NCI-H1694 (cell line): ENCODE measurements around the gene USP34.
"Not testable (repeated sequence)": the region's sequence is repeated elsewhere in the genome, so short reads cannot be mapped to it uniquely, and the experiment has no call there.

Experiments used
- DNase-seq: peaks from one replicate; lab custom pipeline; 2025; lab: John Stamatoyannopoulos, UW

USP34 gene

DNA sequence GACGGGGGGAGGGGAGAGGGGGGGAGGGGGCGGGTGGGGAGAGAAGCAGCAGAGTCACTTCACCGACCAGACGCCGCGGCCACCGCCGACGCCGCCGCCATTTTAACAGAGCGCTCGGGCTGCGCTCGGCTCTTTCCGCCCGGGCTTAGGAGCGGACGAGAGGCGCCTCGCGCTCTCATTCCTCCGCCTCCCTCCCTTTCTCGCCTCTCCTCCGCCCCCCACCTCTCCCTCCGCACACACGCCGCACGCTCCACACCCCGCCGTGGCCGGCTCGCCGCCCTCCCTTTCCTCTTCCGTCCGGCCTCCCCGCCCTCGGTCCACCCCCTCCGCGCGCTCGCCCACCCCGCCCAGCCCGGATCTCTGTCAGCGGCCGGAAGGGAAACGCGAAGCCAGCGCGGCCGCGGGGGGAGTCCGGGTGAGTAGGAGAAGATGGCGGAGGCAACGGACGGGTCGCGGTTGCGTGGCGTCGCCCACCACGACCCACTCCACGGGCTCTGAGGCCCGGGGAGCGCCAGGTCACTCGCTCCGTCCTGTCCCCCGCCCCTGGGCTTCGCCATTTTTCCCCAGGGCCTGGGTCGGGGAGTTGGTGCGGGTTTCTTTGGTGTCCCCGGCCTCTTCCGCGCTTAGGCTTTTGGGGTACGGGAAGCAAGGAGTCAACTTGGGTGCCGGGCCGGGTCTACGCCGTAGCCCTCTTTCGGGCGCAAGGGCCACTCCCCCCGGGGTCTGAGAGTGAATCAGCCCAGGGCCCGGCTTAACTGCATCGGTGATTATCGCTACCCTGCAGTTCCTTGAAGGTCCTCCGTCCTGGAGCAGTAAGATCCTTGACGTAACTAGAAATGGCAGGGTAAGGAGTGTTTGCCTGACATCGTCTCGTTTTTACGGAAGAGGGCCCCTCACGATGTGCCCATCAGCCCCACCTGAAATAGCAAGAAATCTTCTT, at the start of gene USP34:
USP34 (minus strand) TSS at position 123 of the 940 bp plus-strand sequence. CDS start 395 bp downstream, outside the sequence.
- peak; percentile 71 for DNase-seq

GRCh38 chr2:61520261-61520660, 49.4 kb upstream of the USP34 start:
- DNase-seq, result no peak

DNA sequence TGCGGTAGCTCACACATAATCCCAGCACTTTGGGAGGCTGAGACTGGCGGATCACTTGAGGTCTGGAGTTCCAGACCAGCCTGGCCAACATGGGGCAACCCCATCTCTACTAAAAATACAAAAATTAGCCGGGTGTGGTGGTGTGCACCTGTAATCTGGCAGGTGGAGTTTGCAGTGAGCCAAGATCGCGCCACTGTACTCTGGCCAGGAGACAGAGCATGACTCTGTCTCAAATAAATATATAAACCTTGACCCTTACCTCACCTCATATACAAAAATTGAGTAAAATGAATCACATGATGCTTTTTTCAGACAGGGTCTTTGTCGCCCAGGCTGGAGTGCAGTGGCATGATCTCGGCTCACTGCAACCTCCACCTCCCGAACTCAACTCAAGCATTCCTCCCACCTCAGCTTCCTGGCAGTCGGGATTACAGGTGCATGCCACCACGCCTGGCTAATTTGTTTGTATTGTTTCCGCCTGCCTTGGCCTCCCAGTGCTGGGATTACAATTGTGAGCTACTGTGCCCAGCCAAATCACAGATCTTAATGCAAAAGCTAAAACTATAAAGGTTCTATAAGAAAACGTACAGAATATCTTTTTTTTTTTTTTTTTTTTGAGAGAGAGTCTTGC, 42.0 kb upstream of the USP34 start:
- no peak for DNase-seq

- DNase-seq, result no peak
Observed at GRCh38 chr2:61510674-61511671, 40.1 kb upstream of the USP34 start.

GRCh38 chr2:61504949-61505348, 34.1 kb upstream of the USP34 start:
- no peak for DNase-seq

GRCh38 chr2:61499060-61499459, 28.2 kb upstream of the USP34 start:
- DNase-seq, result no peak

DNA sequence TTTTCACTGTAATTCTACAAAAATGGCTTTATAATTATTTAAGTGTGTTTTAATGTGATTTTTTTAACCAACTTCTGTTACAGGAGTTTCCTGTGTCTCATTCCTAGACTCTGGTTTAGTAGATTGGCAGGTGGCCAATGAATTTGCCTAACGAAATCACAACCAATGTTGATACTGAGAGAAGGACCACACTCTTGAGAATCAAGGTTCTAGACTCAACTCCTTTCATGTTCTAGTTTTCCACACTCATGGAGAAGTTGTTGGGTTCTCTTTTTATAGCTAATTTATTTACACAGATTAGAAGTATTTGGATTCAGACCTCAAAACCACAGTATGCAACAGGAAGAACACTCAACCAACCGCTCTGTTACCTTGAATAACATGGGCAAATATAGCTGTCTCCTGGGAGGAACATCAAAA, 22.6 kb upstream of the USP34 start:
- no peak for DNase-seq

GRCh38 chr2:61492476-61492875, 21.6 kb upstream of the USP34 start:
- DNase-seq, result no peak

- DNase-seq, result no peak
Observed at GRCh38 chr2:61485281-61485680, 14.4 kb upstream of the USP34 start.

GRCh38 chr2:61478086-61478485, 7.2 kb upstream of the USP34 start:
- no peak for DNase-seq

DNA sequence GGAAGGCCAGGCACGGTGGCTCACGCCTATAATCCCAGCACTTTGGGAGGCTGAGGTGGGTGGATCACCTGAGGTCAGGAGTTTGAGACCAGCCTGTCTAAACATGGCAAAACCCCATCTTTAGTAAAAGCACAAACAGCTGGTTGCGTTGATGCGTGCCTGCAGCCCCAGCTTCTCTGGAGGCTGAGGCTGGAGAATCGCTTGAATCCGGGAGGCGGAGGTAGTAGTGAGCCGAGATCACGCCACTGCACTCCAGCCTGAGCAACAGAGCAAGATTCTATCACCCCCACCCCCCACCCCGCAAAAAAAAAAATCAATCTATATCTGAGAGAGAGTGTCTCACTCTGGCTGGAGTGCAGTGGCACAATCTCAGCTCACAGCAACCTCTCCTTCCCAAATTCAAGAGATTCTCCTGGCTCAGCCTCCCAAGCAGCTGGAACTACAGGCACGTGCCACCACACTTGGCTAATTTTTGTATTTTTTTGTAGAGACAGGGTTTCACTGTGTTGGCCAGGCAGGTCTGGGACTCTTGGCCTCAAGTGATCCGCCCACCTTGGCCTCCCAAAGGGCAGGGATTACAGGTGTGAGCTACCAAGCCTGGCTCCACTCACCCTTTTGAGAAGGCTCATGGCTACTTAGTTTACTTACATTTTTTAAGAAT, 6.2 kb upstream of the USP34 start:
- not testable (repeated sequence) for DNase-seq

GRCh38 chr2:61471905-61472805, 1.3 kb upstream of the USP34 start:
- no peak for DNase-seq

DNA sequence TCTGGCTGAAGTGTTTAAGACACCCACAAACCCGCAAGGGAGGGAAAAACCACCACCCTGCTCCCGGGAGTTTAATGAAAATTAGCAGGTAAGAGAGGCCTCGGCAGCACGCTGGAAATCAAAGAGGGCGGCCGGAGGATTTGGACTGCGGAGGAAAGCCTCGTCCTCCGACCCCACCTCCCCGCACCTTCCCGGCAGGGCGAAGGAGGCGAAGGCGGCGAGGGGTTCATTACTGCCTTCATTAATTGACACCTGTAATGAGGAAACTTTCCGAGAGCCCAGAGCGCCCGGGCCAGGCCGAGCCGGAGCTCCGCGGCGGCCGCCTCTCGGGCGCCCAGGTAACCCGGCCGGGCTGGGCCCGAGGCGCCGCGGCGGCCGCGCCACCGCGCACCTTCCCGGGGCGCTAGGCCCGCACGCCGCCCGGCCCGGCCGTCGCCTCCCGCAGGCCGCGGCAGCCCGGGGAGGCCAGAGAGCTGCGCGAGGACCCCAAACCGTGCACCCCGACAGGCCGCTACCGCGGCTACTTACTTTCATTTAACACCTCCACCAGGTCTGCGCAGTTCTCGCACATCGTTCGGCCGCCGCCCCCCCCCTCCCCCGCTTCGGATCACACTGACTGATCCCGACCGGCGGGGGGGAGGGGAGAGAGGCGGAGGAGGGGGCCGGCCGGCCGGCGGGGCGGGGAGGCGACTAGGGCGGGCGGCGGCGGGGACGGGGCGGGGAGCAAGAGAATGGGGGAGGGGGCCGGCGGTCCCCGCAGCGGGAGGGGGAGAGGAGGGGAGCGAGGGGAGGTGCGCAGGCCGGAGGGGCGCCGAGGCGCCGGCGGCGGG, 550 bp downstream of the USP34 start:
- peak; percentile 54 for DNase-seq

GRCh38 chr2:61469424-61470121, 1.3 kb downstream of the USP34 start:
- no peak for DNase-seq

- DNase-seq, result not testable (repeated sequence)
Observed at GRCh38 chr2:61468231-61468630, 2.7 kb downstream of the USP34 start.

DNA sequence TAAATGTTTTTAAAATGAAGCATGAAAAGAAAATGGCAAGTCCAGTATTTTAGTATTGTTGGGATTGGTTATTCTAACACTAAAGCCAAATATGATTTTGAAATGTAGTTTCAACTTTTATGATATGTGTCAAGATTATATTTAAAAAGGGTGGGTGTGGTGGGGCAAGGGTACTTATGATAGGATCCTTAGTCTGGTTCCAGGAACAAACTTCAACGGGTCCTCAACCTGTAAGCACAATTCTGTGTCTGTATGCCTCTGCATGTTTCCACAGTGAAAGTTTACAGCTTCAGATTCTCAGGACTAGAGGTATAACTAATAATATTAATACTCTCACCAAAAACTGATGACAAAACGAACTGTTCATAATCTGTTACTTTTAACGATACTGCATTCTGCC, 5.8 kb downstream of the USP34 start:
- DNase-seq, result no peak

DNA sequence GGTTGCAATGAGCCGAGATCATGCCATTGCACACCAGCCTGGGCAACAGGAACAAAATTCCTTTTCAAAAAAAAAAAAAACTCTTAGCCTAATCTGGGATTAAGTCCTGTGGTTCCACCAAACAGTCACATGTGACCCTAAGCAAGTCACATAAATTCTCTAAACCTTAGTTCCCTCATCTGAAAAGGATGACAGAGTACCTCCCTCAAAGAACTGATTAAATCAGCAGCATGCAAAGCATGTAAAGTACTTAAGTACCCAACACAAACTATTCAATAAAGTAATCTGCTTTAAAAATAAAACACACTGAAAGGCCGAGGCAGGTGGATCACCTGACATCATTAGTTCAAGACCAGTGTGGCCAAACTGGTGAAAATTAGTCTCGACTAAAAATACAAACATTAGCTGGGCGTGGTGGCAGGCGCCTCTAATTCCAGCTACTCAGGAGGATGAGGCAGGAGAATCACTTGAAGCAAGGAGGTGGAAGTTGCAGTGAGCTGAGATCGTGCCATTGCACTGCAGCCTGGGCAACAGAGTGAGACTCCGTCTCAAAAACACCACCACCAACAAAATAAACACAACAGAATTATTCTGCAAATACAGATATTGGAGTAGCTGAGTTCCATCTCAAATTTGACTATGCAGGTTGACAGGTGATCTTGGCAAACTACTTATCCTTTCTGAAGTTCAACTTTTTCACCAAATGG, 7.0 kb downstream of the USP34 start:
- DNase-seq, result no peak

GRCh38 chr2:61461404-61461803, 9.5 kb downstream of the USP34 start:
- no peak for DNase-seq
